NCI-H748 treated with DMSO at 0.1 percent for 48 hours (cell line): ENCODE results near the gene KIAA1614.

ENCODE experiments used
- DNase-seq: peaks from one replicate; lab custom pipeline; 2025; lab: John Stamatoyannopoulos, UW

Gene KIAA1614

DNA sequence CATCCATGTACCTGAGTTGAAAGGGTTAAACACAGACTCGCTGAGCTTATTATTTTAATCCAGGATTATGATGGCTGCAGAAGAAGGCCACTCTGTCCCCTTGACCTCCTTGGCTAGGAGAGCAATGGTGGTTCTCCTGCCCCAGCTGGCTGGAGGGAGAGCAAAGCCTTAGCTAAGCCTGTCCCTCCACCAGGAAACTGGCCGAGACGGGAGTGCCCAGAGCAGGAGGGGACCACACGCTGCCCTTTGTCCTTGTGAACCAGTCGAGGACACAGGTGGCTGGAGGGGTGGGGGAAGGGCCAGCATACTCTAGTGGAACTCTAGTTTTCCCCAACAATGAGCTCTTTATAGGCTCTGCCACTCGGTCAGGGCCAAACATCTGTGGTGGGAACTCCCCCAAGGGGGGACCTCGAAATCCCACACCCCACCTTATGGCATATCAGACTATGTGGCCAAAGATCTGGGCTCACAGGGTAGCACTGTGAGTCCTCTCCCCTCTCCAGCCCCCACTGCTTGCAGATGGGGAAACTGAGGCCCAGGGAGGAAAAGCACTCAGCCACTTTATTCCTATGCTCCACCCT is 12.9 kb downstream of the KIAA1614 start:
- no peak for DNase-seq

DNA sequence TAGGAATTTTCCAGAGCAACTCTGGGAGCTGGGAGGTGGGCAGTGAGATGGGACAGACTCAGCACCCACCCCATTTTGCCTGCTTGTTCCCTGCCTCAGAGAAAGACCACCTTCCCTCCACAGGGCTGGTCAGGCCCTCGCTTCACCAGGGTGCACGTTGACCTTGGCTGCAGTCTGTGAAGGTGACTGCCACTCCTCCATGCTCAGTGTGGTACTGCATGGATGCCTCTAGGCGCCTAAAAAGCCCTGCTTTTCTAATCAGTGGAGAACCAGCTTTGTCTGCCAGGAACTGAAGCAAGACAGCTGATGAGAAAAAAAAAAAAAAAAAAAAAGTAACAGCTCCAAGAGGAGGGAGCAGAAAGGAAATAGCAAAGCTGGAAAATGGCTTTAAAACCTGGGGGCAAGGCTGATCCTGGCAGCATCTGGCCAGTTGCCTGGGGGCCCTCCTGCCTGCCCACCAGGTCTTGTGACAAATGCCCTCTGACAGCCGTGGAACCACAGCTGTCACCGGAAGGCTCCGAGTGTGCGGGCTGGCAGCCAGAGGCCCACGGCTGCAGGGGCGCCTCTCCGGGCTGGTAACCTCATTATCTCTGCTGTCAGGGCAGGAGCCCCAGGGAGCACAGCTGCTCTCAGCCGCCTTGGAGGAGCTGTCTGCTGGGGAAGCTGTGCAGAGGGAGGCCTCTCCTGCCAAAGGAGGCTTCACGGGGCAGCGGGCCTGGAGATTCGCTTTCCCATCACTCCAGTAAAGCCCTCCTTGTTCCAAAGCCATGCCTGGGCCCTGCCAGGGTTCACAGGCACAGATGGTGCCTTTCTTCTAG is 13.7 kb downstream of the KIAA1614 start:
- DNase-seq, result no peak

DNA sequence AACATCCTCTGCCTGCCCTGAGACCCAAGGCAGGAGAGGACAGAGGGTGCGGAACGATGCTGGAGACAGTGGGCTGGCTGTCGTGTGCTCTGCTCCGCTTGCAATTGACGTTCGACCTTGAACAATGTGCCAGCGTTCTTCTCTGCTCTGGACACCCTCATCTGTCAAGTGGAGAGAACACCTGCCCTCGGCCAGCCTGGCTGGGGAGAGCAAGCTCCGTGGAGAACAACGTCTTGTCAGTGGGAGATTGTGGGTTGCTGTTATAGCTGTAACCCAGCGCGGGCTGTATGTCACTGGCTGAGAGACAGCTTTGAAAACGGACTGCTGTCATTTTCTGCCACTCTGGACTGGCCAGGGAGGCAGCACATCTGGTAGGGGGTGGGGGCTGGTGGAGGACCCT is 14.7 kb downstream of the KIAA1614 start:
- no peak for DNase-seq

DNA sequence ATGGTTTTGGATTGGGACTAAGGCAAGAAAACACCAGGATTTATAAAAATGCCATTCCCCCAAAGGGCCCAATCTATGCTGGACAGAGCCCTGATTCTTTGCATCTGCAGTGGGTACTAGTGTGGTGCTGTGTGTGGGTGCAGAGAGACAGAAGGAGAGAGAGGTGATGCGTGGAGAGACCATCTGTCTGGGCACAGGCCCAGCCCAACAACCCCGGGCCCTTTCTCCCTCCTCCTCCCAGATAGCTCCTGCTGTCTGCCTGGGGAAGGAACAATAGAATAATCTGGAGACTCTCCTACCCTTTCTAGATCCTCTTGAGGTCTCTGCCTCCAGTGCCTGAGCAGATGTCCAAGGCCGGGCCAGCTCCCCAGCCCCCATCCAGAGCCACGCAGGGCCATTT is 15.1 kb downstream of the KIAA1614 start:
- no peak for DNase-seq

DNA sequence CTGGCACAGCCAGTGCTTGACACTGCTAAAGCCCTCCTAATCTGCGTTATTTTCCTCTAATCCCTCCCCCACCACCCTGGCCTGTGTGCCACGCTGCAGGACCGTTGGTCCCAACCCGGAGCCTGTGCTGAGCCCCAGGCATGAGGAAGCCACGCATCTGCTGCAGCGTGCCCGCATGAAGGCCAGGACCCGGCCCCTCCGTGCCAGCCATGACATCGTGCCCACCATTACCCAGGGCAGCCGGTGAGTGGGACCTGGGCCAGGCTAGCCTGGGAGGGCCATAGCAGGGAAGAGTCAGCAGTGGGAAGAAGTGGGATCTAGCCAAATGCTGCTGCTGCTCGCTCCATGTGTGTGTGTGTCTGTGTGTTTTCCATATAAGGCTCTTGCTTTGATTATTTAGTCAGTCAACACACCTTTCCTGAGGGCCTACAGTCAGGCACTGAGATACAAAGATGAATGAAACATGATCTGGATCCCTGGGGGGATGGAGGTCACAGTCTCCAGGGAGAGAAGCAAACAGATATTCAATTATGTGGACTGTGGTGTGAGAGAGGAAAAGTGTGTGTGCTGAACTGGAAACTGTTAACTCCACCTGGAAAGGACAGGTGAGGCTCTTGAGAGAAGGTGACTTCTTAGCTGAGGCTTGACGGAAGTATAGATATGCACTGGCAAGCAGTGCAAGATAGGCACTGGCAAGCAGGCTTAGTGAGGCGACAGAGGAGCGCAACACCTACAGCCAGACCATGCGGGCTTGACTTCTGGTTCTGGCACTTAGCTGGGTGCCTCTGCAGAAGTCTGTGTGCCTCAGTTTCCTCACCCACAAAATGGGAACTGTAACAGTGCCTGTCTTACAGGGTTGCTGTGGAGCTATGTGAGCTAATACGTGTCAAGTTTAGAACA is 15.9 kb downstream of the KIAA1614 start:
- DNase-seq, result no peak

DNA sequence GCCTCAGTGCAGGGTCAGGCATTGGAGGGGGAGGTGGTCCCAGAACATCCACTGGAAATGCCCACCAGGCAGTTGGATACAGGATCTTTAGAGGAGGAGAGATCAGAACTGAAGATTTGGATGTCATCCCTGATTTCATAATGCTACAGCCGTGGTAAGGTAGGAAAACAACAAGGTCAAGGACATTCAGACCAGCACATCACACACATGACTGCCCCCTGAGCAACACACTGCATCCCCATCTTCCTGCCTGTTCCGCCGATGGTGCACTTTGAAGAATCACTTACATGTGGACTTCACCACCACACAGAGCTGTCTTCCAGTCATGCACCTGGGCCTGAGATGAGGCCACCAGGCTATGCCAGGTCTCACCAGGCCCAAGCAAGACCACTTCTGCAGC is 16.7 kb downstream of the KIAA1614 start:
- DNase-seq, result no peak

DNA sequence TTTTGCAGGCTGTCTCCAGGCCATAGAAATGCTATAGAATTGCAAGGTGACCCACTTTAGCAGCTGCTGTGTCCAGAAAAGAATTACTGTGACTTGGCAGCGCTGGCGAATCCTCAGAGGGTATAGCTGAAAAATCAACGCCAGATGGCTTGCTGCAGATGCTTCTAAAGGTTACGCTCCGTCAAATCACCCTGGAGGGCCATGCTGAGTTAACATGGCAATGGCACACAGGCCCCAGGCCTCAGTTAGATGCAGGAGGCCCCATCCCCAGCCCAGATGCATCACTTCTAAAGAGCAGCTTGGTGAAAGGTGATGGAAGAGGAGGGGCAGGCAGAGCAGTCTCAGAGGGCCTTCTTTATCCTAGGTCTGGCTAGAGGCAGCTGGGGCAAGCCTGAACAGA is 18.0 kb downstream of the KIAA1614 start:
- no peak for DNase-seq

DNA sequence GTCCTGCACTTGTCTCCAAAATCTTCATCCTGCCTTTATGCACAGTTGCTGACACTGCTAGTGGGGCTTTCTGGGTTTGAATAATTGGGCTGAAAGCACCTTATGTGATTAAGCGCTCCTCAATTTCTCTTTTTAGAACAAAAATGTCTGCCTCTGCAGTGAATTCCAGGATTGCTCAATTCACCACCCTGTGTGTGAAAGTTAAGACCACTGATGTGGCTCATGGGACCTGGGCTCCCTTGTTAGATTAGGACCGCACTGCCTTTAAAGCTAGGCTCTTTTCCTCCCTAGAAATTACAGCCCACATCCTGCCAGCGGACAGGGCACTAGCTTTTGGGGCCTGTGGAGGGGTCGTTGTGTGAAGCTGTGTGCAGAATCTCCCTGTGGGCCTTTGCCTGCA is 18.8 kb downstream of the KIAA1614 start:
- no peak for DNase-seq

DNA sequence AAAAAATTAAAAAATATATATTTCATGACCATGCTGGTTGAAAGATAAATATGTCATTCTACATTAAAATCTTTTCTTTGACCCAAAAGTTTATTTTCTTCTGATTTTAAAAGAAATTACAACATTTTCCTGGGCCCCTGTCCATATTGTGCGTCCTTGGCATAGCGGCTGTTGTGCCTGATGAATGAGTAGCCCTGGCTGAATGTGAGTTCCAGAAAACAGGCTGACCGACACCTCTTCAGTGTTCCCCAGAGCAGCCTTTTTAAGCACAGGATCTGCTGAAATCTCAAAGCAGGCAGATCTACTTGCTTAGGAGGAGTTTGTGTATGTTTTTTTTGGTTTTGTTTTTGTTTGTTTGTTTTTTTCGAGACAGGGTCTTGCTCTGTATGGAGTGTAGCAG is 19.7 kb downstream of the KIAA1614 start:
- no peak for DNase-seq

DNA sequence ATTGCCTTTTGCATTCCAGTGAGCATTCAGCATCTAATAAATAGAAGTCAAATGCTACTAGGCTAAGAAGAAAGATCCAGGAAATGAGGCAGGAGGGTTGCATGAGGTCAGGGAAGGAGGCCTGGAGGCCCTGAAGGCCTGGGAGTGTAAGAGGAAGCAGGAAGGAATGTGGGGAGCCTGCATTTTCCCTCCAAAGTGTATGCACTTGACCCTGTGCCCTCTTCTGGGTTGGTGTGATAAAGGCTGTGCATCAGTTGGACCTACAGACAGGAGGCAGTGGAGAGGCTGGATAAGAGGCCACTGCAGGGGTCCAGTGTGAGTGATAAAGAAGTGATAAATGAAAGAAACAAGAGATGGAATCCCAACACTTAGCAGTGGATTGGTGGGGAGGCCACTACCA is 20.4 kb downstream of the KIAA1614 start:
- DNase-seq, result no peak

DNA sequence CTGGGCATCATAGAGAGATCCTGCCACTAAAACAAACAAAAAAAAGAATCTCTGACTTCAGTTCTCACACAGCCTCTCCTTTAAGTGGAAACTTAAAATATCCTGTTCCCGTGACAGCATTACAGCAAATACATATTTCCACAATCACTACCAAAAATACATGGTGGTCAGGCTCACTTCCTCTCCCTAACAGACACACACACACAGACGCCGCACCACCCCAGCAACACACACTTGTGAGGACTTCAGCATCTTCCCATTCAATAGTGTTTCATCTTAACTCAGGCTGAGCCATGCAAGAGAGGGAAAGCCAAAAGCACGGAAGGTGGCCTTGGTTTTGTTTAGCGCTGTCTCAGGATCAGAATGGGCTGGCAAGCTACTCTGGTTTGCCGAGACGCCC is 21.9 kb downstream of the KIAA1614 start:
- DNase-seq, result no peak

DNA sequence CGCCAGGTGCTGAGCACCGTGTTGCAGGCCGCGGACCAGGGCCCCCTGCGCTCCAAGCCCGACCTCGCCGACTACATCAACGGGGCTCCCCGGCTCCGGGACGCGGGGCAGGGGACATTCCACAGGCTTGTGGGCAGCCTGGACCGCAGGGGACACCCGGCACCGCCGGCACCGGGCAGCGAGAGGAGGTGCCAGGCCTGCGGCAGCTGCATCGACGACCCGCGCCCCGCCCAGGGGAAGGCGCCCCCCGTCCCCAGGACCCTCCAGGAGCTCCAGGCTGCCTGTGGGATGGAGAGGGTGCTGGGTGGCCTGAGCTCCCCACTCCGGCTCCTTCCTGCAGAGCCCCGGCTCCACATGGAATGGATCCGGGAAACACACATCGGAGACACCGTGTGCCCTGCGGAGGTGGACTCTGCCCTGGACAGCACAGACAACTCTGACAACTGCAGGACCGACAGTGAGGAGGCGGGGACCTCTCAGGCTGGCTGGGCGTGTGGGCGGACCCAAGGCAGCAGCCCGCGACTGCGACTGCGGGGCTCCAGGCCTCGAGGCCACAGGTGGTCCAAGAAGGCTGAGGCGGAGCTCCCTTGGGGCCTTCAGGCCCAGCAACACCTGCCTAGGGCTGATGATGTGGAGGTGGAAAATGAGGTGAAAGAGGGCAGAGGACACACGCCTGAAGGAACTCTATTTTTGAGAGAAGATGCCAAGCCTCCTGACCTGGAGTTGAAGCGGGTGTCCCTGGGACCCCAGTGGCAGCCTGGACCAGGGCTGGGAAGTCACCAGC is 22.8 kb downstream of the KIAA1614 start:
- no peak for DNase-seq

DNA sequence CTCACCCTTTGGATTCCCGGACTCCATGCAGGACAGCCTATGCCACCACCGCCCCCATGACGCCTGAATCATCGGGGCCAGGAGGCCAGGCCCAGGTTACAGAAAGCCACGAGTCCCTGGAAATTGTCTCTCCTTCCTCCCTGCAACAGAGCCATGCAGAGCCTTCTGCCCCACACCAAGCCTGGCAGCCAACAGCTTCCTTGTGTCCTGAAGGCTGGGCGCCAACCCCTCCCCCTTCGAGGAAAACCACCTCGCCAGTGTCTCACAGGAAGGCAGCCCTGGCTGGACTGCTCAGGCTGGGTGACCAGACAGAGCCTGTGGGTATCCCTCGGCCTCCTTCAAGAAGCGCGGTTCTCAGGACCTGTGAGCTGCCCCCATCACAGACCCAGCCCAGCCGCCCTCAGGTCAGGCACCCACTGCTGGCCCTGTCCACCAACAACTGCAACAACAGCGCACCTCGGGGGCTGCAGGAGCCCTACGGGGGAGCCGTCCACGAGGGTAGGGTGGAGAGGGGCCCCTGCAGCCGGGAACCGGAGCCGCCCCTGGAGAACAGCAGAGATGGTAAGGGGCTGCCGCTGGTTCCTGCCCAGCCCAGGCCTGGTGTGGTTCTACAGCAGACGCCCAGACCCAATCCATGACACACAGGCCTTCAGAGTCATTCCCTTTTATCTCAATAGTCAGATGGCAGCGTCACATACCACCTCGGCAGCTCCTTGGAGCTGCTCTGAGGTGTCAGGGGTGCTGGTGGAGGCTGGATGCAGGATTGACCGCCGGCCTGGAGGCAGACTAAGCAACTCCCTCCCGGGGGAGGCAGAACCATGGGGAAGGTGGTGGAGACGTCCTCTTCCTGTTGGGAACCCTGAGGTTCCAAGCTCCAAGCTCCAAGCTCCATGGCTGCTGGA is 23.7 kb downstream of the KIAA1614 start:
- DNase-seq, result no peak

DNA sequence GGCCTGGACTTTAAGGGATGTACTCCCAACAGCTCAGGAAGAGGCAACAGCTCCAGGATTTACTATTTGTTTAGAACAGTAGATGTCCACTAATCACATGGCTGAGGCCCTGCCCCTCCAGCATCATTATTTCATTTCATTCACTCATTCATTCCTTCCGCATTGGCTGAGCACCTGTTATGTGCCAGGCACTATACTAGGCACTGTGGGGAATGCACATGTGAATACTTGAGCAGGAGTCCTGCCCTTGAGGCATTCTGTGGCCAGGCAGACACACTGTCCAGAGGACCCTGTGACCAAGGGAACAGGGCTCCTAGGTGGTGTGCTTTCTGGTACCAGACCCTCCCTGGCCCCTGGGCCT is 24.3 kb downstream of the KIAA1614 start:
- no peak for DNase-seq

DNA sequence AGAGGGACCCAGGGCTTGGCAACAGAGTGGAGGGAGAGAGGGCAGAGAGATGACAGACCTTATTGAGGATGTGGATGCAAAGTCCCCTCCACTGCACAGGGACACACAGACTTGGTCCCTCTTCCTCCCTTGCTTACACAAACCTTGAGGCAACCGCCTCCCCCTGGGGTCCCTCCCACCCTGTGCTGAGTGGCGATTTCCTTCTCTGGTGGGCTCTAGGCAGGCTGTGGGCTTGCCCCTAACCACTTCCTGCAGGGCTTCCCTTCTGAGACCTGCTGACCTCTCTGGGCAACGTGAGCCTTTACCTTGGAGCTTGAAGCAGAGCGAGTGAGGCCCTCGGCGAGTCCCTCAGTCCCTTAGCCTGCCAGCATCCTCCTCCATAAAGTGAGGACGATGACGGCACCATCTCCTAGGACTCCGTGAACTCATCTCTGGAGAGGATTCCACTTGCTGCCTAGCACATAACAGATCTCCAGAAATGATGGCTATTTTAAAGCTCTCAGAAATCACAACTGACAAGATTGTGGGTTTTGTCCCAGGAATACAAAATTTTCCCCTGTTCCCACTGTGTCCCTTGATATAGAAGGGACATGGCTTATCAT is 25.0 kb downstream of the KIAA1614 start:
- no peak for DNase-seq

DNA sequence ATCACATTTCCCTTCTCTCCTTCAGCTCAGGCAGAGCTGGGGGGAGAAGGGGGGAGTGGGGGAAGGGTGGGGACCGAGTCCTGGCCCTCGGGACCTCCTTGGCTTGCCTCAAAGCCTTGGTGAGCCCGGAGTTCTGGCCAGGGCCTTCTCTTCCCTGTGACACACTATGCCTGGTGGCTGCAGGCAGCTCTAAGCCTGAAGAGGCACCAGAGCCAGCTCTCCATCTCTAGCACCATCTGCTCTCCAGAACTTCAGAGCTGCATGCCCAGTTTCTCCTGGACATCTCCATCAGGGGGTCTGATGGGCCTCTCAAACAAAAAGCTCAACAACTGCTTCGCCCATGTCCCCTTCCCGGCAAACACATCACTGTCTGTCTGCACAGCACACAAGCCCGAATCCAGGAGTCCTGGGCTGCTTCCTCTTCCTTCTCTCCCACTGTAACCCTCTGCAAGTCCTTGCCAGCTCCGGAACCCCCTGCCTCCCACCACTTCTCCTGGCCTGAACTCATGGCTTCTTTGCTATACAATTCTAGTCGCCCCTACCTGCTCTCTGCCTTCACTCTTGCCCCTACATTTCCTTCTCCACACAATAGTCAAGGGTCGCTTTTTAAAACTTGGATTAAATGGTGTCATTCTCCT is 26.5 kb downstream of the KIAA1614 start:
- no peak for DNase-seq

DNA sequence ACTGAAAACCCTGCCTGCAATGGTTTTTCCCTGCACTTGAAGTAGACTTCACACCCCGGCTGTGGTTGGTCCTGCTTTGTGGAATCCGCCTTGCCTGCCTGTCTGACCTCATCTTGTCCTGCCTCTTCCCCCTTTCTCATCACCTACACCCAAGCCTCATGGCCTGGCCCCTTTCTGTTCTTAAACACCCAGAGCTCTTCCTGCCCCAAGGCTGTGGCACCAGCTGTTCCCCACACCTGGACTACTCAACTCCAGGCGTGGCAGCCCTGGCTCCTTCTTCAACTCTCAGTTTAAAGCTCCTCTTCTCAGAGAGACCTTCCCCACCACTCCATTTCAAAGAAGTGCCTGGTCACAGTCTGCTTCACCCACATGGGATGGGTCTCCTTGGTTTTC is 27.0 kb downstream of the KIAA1614 start:
- DNase-seq, result no peak

DNA sequence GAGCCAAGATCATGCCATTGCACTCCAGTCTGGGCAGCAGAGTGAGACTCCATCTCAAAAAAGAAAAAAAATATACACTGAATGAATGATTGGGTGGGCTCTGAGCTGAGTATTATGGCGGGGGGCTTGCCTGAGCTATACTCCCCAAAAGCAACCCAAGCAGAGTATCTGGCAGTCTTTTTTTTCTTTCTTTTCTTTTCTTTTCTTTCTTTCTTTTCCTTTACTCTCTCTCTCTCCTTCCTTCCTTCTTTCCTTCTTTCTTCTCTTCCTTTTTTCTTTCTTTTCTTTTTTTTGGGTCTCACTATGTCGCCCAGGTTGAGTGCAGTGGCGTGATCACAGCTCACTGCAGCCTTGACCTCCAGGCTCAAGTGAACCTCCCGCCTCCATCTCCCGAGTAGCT is 27.7 kb downstream of the KIAA1614 start:
- no peak for DNase-seq

DNA sequence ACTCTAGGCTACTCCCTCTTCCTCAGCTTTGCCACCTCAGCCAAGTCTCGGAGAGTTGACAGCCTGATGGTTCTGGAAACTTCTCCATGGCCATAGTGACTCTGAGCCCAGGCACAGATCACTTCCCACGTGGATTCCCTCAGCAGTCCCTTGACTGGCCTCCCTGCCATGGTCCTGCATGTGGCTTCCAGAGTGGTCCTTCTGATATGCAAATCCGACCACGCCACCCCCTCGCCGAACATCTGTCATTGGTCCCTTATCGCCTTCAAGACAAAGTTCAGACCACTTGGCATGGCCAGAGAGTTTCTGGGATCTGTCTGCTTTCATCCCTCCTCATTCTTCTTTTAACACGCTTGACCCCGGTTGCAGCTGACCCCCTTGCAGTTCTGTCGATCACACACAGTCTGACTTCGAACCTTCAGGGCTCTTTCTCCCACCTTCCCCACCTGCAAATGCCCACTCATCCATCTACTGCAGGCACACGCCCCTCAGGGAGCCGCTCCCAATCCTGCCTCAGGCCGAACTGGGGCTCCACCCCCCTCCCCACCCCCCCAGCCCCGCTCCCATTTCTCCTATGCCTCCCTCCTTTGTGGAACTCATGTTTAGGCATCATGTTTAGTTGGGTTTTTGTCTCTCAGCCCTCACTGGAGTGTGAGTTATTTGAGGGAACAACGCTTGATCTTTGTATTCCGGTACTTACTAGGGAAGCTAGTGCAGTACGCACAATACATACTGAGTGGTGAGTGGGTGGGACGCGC is 29.0 kb downstream of the KIAA1614 start:
- no peak for DNase-seq

DNA sequence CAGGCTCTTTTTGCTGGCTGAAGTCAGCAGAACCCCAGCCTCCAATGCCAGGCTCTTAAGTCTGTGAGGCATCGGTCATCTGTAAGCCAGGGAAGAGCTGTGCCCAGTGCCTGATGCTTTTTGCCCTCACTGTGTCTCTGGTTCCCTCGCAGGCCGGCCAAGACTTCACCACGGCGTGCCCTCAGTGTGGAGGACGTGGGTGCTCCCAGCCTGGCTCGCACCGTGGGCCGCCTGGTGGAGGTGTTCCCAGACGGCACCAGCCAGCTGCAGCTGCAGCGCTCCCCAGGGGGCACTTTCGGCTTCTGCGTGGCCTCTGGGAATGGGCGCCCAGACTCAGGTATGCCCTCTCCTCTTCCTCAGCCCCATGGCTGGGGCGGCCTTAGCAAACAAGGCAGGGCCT is 32.5 kb downstream of the KIAA1614 start:
- DNase-seq, result no peak
